Liver (tissue), 9 donors: ENCODE results near the gene SPATA32. TPM values are rescaled to one million over a fixed set of nuclear protein-coding genes. Genes with fewer than 3 reads are reported as not detected.

ENCODE experiments used
- DNase-seq: peaks from one replicate; pipeline ENCODE4 v3.0.0-alpha.2; 2017; ENCODE audit warnings: low spot score
- H3K27ac ChIP-seq, 2 donors: one replicate each; pipeline ENCODE4 v1.7.0; 2013; ENCODE audit warnings: inconsistent platforms in 2 of 2, low read length in 2 of 2, control low read depth in 1 of 2, low read depth in 1 of 2, mild to moderate bottlenecking in 1 of 2
- H3K27me3 ChIP-seq, 4 donors: one replicate each; pipeline versions ENCODE4 v1.6.1 to v1.7.0; 2013; ENCODE audit warnings: low read length in 3 of 4, inconsistent platforms in 1 of 4, mild to moderate bottlenecking in 1 of 4, moderate library complexity in 1 of 4; ENCODE audit not compliant: control insufficient read depth in 4 of 4, insufficient read depth in 4 of 4
- H3K36me3 ChIP-seq, 4 donors: one replicate each; pipeline versions ENCODE4 v1.6.1 to v1.7.0; 2013; ENCODE audit warnings: low read length in 3 of 4, mild to moderate bottlenecking in 3 of 4, low read depth in 1 of 4, moderate library complexity in 1 of 4; ENCODE audit not compliant: control insufficient read depth in 4 of 4, insufficient read depth in 3 of 4
- H3K4me1 ChIP-seq, 4 donors: one replicate each; pipeline versions ENCODE4 v1.6.1 to v1.7.0; 2013; ENCODE audit warnings: low read length in 3 of 4, mild to moderate bottlenecking in 3 of 4, moderate library complexity in 1 of 4; ENCODE audit not compliant: control insufficient read depth in 4 of 4, insufficient read depth in 4 of 4
- H3K4me3 ChIP-seq, 3 donors: one replicate each; pipeline versions ENCODE4 v1.6.1 to v1.7.0; 2013; ENCODE audit warnings: low read length in 3 of 3, control low read depth in 1 of 3, low read depth in 1 of 3, mild to moderate bottlenecking in 1 of 3
- H3K9ac ChIP-seq, 2 donors: one replicate each; pipeline ENCODE4 v1.7.0; 2013; ENCODE audit warnings: low read length in 2 of 2, mild to moderate bottlenecking in 2 of 2, moderate library complexity in 2 of 2, control low read depth in 1 of 2, low read depth in 1 of 2
- H3K9me3 ChIP-seq, 4 donors: one replicate each; pipeline versions ENCODE4 v1.6.1 to v1.7.0; 2013; ENCODE audit warnings: low read length in 3 of 4; ENCODE audit not compliant: control insufficient read depth in 4 of 4
- CTCF ChIP-seq: fragments of 150-350 bp; IDR thresholded peaks from 2 replicates; pipeline ENCODE4 v1.5.1; 2017; ENCODE audit warnings: improper control_type of control experiment, low read depth, low read length; ENCODE audit not compliant: missing input control
- EGR1 ChIP-seq, 2 donors: IDR thresholded peaks; 2 replicates each; pipeline ENCODE4 v1.6.1; 2016 to 2018; ENCODE audit warnings: antibody characterized with exemption in 2 of 2, low read depth in 2 of 2
- FOXA1 ChIP-seq: IDR thresholded peaks from 2 replicates; pipeline ENCODE4 v1.6.1; 2016; ENCODE audit warnings: antibody characterized with exemption
- FOXA2 ChIP-seq: IDR thresholded peaks from 2 replicates; pipeline ENCODE4 v1.6.1; 2016; ENCODE audit warnings: antibody characterized with exemption
- GABPA ChIP-seq, 2 donors: IDR thresholded peaks in 1 of 2; conservative IDR thresholded peaks in 1 of 2; 2 replicates each; pipeline ENCODE4 v1.6.1; 2016; ENCODE audit warnings: antibody characterized with exemption in 2 of 2, mild to moderate bottlenecking in 1 of 2, moderate library complexity in 1 of 2
- HNF4A ChIP-seq, 2 donors: conservative IDR thresholded peaks; 2 replicates each; pipeline ENCODE4 v1.6.1; 2016; ENCODE audit warnings: antibody characterized with exemption in 2 of 2, mild to moderate bottlenecking in 2 of 2
- HNF4G ChIP-seq: IDR thresholded peaks from 2 replicates; pipeline ENCODE4 v1.6.1; 2016; ENCODE audit warnings: antibody characterized with exemption
- MAX ChIP-seq: IDR thresholded peaks from 2 replicates; pipeline ENCODE4 v1.6.1; 2016; ENCODE audit warnings: antibody characterized with exemption
- RAD21 ChIP-seq, 2 donors: IDR thresholded peaks; 2 replicates each; pipeline ENCODE4 v1.6.1; 2016; ENCODE audit warnings: antibody characterized with exemption in 2 of 2, mild to moderate bottlenecking in 2 of 2
- SP1 ChIP-seq: IDR thresholded peaks from 2 replicates; pipeline ENCODE4 v1.6.1; 2018; ENCODE audit warnings: antibody characterized with exemption, mild to moderate bottlenecking
- TAF1 ChIP-seq: conservative IDR thresholded peaks from 2 replicates; pipeline ENCODE4 v1.6.1; 2016; ENCODE audit warnings: antibody characterized with exemption, mild to moderate bottlenecking
- YY1 ChIP-seq: IDR thresholded peaks from 2 replicates; pipeline ENCODE4 v1.6.1; 2016; ENCODE audit warnings: antibody characterized with exemption, mild to moderate bottlenecking
- ZBTB33 ChIP-seq: IDR thresholded peaks from 2 replicates; pipeline ENCODE4 v1.6.1; 2016; ENCODE audit warnings: antibody characterized with exemption
- WGBS: extraction: QIAGEN DNeasy Blood & Tissue Kit; methylation state at CpG from one replicate; pipeline ENCODE4 v1.1.7; 2013; 5-methylcytosine and 5-hydroxymethylcytosine counted together
- polyA plus RNA-seq, 2 donors: library from polyadenylated mRNA; stranded (reverse) in 1 of 2; unstranded in 1 of 2; fragments of 200-250 nt in 1 of 2; fragments of >200 nt in 1 of 2; fragmentation: Nextera tagmentation in 1 of 2; extraction: Ambion mirVana in 1 of 2; gene quantifications; one replicate each; pipeline versions ENCODE4 v1.2.1 to v1.2.3, GENCODE V29; 2013 to 2015
- total RNA-seq, 2 donors: library from RNA; depleted of rRNA; stranded (reverse); fragments of >200 nt; gene quantifications; one replicate each; pipeline ENCODE4 v1.2.3, GENCODE V29; 2014
- TF ChIP-seq, protein P1 (sequence below): IDR thresholded peaks from 2 replicates; pipeline ENCODE4 v1.6.1; 2016; ENCODE audit warnings: antibody characterized with exemption, mild to moderate bottlenecking
- donor health status: healthy.
- donor health status: healthy.
- donor health status: healthy.
- donor health status: healthy.
- donor health status: healthy.

Gene SPATA32
- total and polyA plus RNA-seq, 4 donors: not detected

GRCh38 chr17:45247429-45248131 lies 14.3 kb downstream of the SPATA32 start:
- Histone ChIP-seq H3K36me3 (no peaks in the 10 kb centered on the region), H3K27me3 (no peaks in the 10 kb centered on the region), H3K4me1 (peaks cover 5 to 14% (median 9%) of the 10 kb centered on the region in 4 donors), H3K9ac (no peak overlapping the region), H3K4me3 (peak overlapping the region; percentile 5 to 66 (median 48)), H3K9me3 (no peaks in the 10 kb centered on the region), H3K27ac (peak overlapping the region; percentile 54 to 60)
- TF ChIP-seq CTCF (no peak), GABPA (IDR thresholded peaks at IDR 0.05 in 1 of 2, conservative IDR thresholded peaks at IDR 0.05 in 1 of 2) (no peak), FOXA2 (no peak), EGR1 (IDR thresholded peaks at IDR 0.05; ENCODE audit: low read depth in 2 of 2) (peak; percentile 33 to 34), MAX (no peak), FOXA1 (peak; percentile 22), HNF4A (conservative IDR thresholded peaks at IDR 0.05) (no peak), ZBTB33 (no peak), RAD21 (IDR thresholded peaks at IDR 0.05) (peak in 1 of 2 donors; percentile 25), TAF1 (no peak), SP1 (peak; percentile 45), HNF4G (no peak), YY1 (no peak)
- TF ChIP-seq, protein P1, sequence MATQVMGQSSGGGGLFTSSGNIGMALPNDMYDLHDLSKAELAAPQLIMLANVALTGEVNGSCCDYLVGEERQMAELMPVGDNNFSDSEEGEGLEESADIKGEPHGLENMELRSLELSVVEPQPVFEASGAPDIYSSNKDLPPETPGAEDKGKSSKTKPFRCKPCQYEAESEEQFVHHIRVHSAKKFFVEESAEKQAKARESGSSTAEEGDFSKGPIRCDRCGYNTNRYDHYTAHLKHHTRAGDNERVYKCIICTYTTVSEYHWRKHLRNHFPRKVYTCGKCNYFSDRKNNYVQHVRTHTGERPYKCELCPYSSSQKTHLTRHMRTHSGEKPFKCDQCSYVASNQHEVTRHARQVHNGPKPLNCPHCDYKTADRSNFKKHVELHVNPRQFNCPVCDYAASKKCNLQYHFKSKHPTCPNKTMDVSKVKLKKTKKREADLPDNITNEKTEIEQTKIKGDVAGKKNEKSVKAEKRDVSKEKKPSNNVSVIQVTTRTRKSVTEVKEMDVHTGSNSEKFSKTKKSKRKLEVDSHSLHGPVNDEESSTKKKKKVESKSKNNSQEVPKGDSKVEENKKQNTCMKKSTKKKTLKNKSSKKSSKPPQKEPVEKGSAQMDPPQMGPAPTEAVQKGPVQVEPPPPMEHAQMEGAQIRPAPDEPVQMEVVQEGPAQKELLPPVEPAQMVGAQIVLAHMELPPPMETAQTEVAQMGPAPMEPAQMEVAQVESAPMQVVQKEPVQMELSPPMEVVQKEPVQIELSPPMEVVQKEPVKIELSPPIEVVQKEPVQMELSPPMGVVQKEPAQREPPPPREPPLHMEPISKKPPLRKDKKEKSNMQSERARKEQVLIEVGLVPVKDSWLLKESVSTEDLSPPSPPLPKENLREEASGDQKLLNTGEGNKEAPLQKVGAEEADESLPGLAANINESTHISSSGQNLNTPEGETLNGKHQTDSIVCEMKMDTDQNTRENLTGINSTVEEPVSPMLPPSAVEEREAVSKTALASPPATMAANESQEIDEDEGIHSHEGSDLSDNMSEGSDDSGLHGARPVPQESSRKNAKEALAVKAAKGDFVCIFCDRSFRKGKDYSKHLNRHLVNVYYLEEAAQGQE: peak; percentile 7
- under 1% methylated on average over 61 of the region's 61 CpGs for WGBS
- peak; percentile 75 for DNase-seq

- no peaks in the 10 kb centered on the region for H3K27me3 ChIP-seq
- peak overlapping the region in 2 of 3 donors; percentile 48 to 66 for H3K4me3 ChIP-seq
- no peak overlapping the region for H3K9ac ChIP-seq
- TF ChIP-seq RAD21 (IDR thresholded peaks at IDR 0.05) (peak in 1 of 2 donors; percentile 48), HNF4A (conservative IDR thresholded peaks at IDR 0.05) (no peak), CTCF (peak; percentile 12)
- no peaks in the 10 kb centered on the region for H3K36me3 ChIP-seq
- no peaks in the 10 kb centered on the region for H3K9me3 ChIP-seq
- DNase-seq: no peak
- 17% methylated on average over 33 of the region's 33 CpGs for WGBS
- peak overlapping the region; percentile 41 to 51 for H3K27ac ChIP-seq
- H3K4me1 ChIP-seq: peaks cover 5 to 14% (median 9%) of the 10 kb centered on the region in 4 donors
These were observed 14.9 kb downstream of the SPATA32 start for GRCh38 chr17:45246861-45247428.
